ENCODE measurements around the gene TSPAN12.
A peak's percentile ranks its signal among the peaks of the same experiment; 100 is the strongest.

The TSPAN12 gene

DNA sequence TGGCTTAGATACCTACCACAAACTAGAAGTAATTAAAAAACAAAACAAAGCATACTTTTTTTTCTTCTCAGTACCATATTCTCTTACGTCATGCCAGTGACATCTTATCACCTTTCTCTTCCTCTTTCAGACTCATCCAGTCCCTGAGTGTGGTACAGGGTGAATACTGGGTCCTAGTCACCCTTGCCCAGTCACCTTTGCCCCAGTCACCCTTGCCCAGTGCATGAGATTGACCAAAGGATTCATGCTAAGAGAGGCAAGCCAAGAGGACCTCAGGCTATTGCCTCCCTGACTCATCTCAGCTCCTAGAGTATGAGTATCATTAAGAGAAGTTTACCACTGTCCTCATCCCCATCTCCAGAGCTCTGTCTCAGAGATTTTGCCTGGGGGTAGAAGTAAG lies 10.0 kb upstream of the TSPAN12 start:
- no peak overlapping the region for H3K27ac ChIP-seq (ENCODE audit: insufficient read depth, low read length, poor library complexity, severe bottlenecking)
- no peak for DNase-seq
- no peaks in the 10 kb centered on the region for H3K4me1 ChIP-seq (ENCODE audit: control insufficient read depth, insufficient read depth, low read length, poor library complexity, severe bottlenecking)
- no peaks in the 10 kb centered on the region for H3K9me3 ChIP-seq (ENCODE audit: control insufficient read depth, low read length)
- no peaks in the 10 kb centered on the region for H3K27me3 ChIP-seq (replicated peaks; ENCODE audit: control insufficient read depth, insufficient read depth, low read length, poor library complexity, severe bottlenecking)
- no peaks in the 10 kb centered on the region for H3K36me3 ChIP-seq (ENCODE audit: control insufficient read depth, insufficient read depth, low read length)
- no peak overlapping the region for H3K4me3 ChIP-seq (ENCODE audit: insufficient read depth, low read depth, low read length, poor library complexity, severe bottlenecking)

DNA sequence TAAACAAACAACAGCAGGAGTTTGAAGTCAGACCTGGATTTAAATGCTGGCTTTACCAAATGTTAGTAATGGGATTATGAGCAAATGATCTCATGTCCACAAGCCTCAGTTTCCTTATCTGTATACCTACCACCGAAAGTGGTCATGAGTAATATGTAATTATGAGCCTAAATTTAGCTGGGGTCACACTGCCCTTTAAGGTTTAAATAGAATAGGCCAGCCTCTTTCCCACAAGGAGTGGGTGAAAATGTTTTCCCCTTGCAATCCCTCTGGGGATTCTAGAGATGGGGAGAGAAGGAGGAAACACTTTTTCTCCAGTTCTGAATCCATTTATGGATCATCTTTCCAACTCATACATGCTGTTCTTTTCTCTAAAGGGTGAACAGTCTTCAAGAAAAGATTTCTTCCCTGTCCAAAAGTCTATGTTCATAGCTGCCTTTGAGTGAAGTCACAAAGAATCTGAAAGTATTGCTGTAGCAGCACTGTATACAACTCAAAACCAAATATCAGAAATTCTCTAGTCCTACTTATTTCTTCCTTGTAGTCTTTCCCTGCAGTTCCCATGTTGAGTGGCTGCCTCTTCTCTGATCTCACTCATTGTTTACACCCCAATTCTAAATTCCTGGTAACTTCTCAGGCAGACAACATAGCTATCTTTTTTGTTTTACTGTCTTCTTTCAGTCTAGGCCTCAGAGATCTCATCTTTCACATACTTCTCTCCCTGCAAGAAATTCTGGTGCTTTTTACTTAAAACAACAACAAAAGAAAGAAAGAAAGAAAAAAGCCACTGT lies 7.4 kb upstream of the TSPAN12 start:
- H3K4me1 ChIP-seq (ENCODE audit: control insufficient read depth, insufficient read depth, low read length, poor library complexity, severe bottlenecking) = no peaks in the 10 kb centered on the region
- H3K4me3 ChIP-seq (ENCODE audit: insufficient read depth, low read depth, low read length, poor library complexity, severe bottlenecking) = no peak overlapping the region
- H3K36me3 ChIP-seq (ENCODE audit: control insufficient read depth, insufficient read depth, low read length) = no peaks in the 10 kb centered on the region
- H3K9me3 ChIP-seq (ENCODE audit: control insufficient read depth, low read length) = no peaks in the 10 kb centered on the region
- H3K27me3 ChIP-seq (replicated peaks; ENCODE audit: control insufficient read depth, insufficient read depth, low read length, poor library complexity, severe bottlenecking) = no peaks in the 10 kb centered on the region
- no peak for DNase-seq
- no peak overlapping the region for H3K27ac ChIP-seq (ENCODE audit: insufficient read depth, low read length, poor library complexity, severe bottlenecking)

GRCh38 chr7:120864141-120864900 lies 6.4 kb upstream of the TSPAN12 start:
- no peak overlapping the region for H3K27ac ChIP-seq (ENCODE audit: insufficient read depth, low read length, poor library complexity, severe bottlenecking)
- no peak for DNase-seq
- no peaks in the 10 kb centered on the region for H3K27me3 ChIP-seq (replicated peaks; ENCODE audit: control insufficient read depth, insufficient read depth, low read length, poor library complexity, severe bottlenecking)
- H3K36me3 ChIP-seq (ENCODE audit: control insufficient read depth, insufficient read depth, low read length) = no peaks in the 10 kb centered on the region
- no peak overlapping the region for H3K4me3 ChIP-seq (ENCODE audit: insufficient read depth, low read depth, low read length, poor library complexity, severe bottlenecking)
- H3K9me3 ChIP-seq (ENCODE audit: control insufficient read depth, low read length) = no peaks in the 10 kb centered on the region
- H3K4me1 ChIP-seq (ENCODE audit: control insufficient read depth, insufficient read depth, low read length, poor library complexity, severe bottlenecking) = no peaks in the 10 kb centered on the region

DNA sequence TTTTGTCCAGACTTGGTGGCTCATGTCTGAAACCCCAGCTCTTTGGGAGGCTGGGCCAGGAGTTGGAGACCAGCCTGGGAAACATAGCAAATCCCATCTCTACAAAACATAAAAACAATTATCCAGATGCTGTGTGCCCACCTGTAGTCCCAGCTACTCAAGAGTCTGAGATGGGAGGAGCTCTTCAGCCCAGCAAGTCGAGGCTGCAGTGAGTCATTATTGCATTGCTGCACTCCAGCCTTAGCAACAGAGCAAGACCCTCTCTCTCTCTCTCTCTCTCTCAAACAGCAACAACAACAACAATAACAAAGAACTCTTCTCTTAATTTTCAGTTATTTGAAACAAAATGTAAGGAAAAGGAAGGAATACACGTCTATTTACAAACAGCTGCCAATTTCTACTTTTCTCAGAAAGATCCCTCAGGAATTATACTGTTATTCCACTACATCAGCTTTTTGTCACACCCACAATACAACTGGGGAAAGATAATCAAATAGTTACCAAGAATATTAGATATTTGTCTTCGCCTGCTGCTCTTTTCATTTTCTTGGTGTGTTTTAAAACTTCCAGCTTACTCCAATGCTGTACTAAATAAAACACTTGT lies 5.1 kb upstream of the TSPAN12 start:
- no peak for DNase-seq
- H3K27ac ChIP-seq (ENCODE audit: insufficient read depth, low read length, poor library complexity, severe bottlenecking) = no peak overlapping the region
- H3K4me1 ChIP-seq (ENCODE audit: control insufficient read depth, insufficient read depth, low read length, poor library complexity, severe bottlenecking) = peaks cover under 1% of the 10 kb centered on the region
- no peaks in the 10 kb centered on the region for H3K9me3 ChIP-seq (ENCODE audit: control insufficient read depth, low read length)
- no peak overlapping the region for H3K4me3 ChIP-seq (ENCODE audit: insufficient read depth, low read depth, low read length, poor library complexity, severe bottlenecking)
- H3K27me3 ChIP-seq (replicated peaks; ENCODE audit: control insufficient read depth, insufficient read depth, low read length, poor library complexity, severe bottlenecking) = peaks cover 5% of the 10 kb centered on the region
- H3K36me3 ChIP-seq (ENCODE audit: control insufficient read depth, insufficient read depth, low read length) = no peaks in the 10 kb centered on the region

GRCh38 chr7:120860156-120860555 lies 2.2 kb upstream of the TSPAN12 start:
- H3K9me3 ChIP-seq (ENCODE audit: control insufficient read depth, low read length) = no peaks in the 10 kb centered on the region
- no peak for DNase-seq
- peaks cover 2% of the 10 kb centered on the region for H3K4me1 ChIP-seq (ENCODE audit: control insufficient read depth, insufficient read depth, low read length, poor library complexity, severe bottlenecking)
- no peak overlapping the region for H3K4me3 ChIP-seq (ENCODE audit: insufficient read depth, low read depth, low read length, poor library complexity, severe bottlenecking)
- peaks cover 21% of the 10 kb centered on the region for H3K27me3 ChIP-seq (replicated peaks; ENCODE audit: control insufficient read depth, insufficient read depth, low read length, poor library complexity, severe bottlenecking)
- H3K36me3 ChIP-seq (ENCODE audit: control insufficient read depth, insufficient read depth, low read length) = no peaks in the 10 kb centered on the region
- H3K27ac ChIP-seq (ENCODE audit: insufficient read depth, low read length, poor library complexity, severe bottlenecking) = no peak overlapping the region

DNA sequence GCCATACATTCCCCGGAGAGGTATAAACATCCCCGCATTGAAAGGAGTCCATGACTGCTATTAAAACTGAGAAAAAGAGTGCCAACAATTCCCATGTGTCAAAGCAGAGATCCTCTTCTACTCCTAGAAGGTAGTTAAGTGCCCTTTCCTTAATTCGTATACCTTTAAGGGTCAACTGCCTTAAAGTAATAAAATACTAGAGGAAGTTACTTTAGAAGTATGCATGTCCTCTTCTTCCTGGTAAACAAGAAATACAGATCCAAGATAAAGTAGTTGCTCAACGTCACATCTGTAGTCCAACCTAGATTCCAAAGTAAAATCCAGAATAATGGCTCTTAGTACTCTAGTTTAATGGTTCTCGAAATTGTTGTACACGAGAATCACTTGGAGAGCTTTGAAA lies 1.5 kb upstream of the TSPAN12 start:
- Histone ChIP-seq H3K4me1 (ENCODE audit: control insufficient read depth, insufficient read depth, low read length, poor library complexity, severe bottlenecking) (peaks cover 2% of the 10 kb centered on the region), H3K27ac (ENCODE audit: insufficient read depth, low read length, poor library complexity, severe bottlenecking) (no peak overlapping the region), H3K36me3 (ENCODE audit: control insufficient read depth, insufficient read depth, low read length) (no peaks in the 10 kb centered on the region), H3K4me3 (ENCODE audit: insufficient read depth, low read depth, low read length, poor library complexity, severe bottlenecking) (no peak overlapping the region), H3K27me3 (replicated peaks; ENCODE audit: control insufficient read depth, insufficient read depth, low read length, poor library complexity, severe bottlenecking) (peaks cover 21% of the 10 kb centered on the region), H3K9me3 (ENCODE audit: control insufficient read depth, low read length) (no peaks in the 10 kb centered on the region)
- no peak for DNase-seq

DNA sequence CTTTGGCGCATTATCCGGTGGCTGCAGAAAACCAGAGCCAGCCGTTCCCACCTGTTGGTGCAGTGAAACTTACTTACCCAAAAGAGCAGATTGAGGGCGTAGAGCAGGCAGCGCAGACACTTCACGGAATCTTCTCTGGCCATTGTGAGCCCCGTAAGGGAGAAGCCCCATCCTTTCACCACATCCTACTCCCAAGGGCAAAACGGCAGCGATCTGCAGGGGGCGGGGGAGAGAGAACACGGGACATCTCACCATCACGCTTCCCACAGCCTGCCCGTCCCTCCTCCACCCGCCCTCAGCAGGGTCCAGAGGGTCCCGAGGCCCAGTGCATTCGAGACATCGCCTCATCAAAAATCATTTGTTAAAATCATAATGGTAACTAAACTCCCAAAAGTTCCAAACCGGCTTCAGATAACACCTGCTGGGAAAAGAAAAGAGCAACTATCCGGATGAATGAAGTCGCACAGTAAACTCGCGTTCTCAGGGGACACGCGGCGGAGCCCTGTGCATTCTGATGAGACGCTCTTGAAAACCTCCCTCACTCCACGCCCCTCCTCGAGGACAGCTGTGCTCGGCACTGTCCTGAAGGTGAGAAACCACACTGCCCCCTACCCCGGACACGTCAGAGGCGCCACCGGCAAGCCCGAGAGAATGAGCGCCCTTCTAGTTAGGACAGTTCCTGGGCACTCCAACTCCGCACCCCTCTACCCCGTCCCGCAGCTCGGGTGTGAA lies 1.2 kb downstream of the TSPAN12 start:
- peak overlapping the region; percentile 49 for H3K4me3 ChIP-seq (ENCODE audit: insufficient read depth, low read depth, low read length, poor library complexity, severe bottlenecking)

GRCh38 chr7:120856198-120856597 lies 1.7 kb downstream of the TSPAN12 start:
- no peaks in the 10 kb centered on the region for H3K36me3 ChIP-seq (ENCODE audit: control insufficient read depth, insufficient read depth, low read length)
- no peak overlapping the region for H3K27ac ChIP-seq (ENCODE audit: insufficient read depth, low read length, poor library complexity, severe bottlenecking)
- H3K4me1 ChIP-seq (ENCODE audit: control insufficient read depth, insufficient read depth, low read length, poor library complexity, severe bottlenecking) = peaks cover 2% of the 10 kb centered on the region
- peaks cover 21% of the 10 kb centered on the region for H3K27me3 ChIP-seq (replicated peaks; ENCODE audit: control insufficient read depth, insufficient read depth, low read length, poor library complexity, severe bottlenecking)
- DNase-seq = no peak
- H3K9me3 ChIP-seq (ENCODE audit: control insufficient read depth, low read length) = no peaks in the 10 kb centered on the region
- H3K4me3 ChIP-seq (ENCODE audit: insufficient read depth, low read depth, low read length, poor library complexity, severe bottlenecking) = no peak overlapping the region

More for the DNA sequence above, 1.2 kb downstream of the TSPAN12 start:
- no peaks in the 10 kb centered on the region for H3K9me3 ChIP-seq (ENCODE audit: control insufficient read depth, low read length)
- no peak overlapping the region for H3K27ac ChIP-seq (ENCODE audit: insufficient read depth, low read length, poor library complexity, severe bottlenecking)
- H3K36me3 ChIP-seq (ENCODE audit: control insufficient read depth, insufficient read depth, low read length) = no peaks in the 10 kb centered on the region
- H3K4me1 ChIP-seq (ENCODE audit: control insufficient read depth, insufficient read depth, low read length, poor library complexity, severe bottlenecking) = peaks cover 2% of the 10 kb centered on the region
- H3K27me3 ChIP-seq (replicated peaks; ENCODE audit: control insufficient read depth, insufficient read depth, low read length, poor library complexity, severe bottlenecking) = peaks cover 21% of the 10 kb centered on the region
- no peak for DNase-seq

GRCh38 chr7:120852700-120853099 lies 5.2 kb downstream of the TSPAN12 start:
- H3K9me3 ChIP-seq (ENCODE audit: control insufficient read depth, low read length) = no peaks in the 10 kb centered on the region
- no peaks in the 10 kb centered on the region for H3K4me1 ChIP-seq (ENCODE audit: control insufficient read depth, insufficient read depth, low read length, poor library complexity, severe bottlenecking)
- H3K36me3 ChIP-seq (ENCODE audit: control insufficient read depth, insufficient read depth, low read length) = no peaks in the 10 kb centered on the region
- no peak overlapping the region for H3K4me3 ChIP-seq (ENCODE audit: insufficient read depth, low read depth, low read length, poor library complexity, severe bottlenecking)
- no peak overlapping the region for H3K27ac ChIP-seq (ENCODE audit: insufficient read depth, low read length, poor library complexity, severe bottlenecking)
- peaks cover 12% of the 10 kb centered on the region for H3K27me3 ChIP-seq (replicated peaks; ENCODE audit: control insufficient read depth, insufficient read depth, low read length, poor library complexity, severe bottlenecking)
- DNase-seq = no peak
